HG03565 (cell line): ENCODE measurements around the gene S100A7A.

Experiments
- ATAC-seq: cut with Tn5 transposase; IDR thresholded peaks from one replicate; pipeline ENCODE4 v1.9.1; 2021; ENCODE audit warnings: mild to moderate bottlenecking, moderate library complexity; ENCODE audit not compliant: unreplicated experiment

The S100A7A gene

DNA sequence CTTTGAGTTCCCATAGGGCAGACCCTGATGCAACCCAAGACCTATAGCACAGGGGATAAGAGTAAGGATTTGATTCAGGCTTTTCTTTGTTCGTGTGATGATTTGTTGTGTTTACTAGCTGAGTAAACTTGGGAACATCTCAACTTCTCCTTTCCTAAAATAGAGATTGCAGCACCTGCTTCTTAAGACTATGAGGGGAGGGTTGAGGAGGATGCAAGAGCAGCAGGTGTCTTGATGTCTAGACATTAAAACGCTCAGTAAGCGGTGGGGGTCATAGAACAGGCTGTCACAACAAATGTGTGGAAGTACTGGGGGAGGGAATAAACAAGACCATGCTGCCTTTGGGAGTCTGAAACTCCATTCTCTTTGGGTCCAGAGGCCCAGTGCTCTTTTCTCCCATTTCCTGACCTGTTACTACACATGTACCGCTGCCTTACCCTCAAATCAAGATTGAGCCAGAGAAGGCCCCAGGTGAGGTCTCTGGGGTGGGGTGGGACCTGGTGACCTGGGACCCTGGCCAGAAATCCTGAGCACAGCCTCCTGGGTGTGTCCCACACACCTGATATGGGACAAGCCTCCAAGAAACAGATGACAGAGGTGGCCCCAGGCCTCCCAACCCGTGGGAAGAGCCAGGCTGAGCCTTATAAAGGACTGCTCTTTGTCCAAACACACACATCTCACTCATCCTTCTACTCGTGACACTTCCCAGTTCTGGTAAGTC, at the start of gene S100A7A:
Gene S100A7A (plus strand): TSS at position 671 of the 721 bp plus-strand sequence. CDS start 1,563 bp downstream, outside the sequence.
- no peak for ATAC-seq

- ATAC-seq: no peak
Measured at GRCh38 chr1:153367090-153367489, 49.2 kb upstream of the S100A7A start.

GRCh38 chr1:153368495-153368894, 47.8 kb upstream of the S100A7A start:
- ATAC-seq: no peak

DNA sequence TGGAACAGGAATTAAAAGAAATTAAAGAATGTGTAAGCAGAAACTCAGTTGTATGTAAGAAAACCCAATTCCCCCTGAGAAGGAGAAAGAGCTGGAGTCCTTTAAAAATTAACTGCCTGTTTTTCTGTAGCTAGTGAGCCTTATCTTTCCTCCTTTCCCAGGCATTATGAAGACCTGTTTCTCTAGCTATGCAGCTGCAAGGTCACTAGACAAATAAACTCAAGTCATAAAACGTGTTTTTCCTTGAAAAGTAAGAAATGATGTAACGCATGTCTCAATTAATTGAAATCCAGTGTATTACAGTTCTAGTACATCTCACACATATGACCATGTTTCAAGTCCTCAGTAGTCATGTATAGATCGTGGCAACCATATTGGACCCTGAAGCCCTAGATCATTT, 46.2 kb upstream of the S100A7A start:
- no peak for ATAC-seq

DNA sequence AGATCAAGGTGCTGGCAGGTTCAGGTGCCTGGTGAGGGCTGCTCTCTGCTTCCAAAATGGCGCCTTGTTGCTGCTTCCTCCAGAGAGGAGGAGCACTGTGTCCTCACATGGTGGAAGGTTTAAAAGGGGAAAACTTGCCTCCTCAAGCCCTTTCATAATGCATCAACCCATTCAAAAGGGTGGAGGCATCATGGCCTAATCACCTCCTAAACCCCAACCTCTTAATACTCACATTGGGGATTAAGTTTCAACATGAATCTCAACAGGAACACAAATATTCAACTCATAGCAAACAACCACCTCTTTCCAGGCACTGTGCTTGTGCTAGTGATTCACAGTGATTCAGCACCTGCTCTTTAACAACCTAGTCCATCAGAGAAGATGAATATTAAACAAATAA, 45.1 kb upstream of the S100A7A start:
- no peak for ATAC-seq

- no peak for ATAC-seq
Measured at GRCh38 chr1:153372571-153372970, 43.7 kb upstream of the S100A7A start.

DNA sequence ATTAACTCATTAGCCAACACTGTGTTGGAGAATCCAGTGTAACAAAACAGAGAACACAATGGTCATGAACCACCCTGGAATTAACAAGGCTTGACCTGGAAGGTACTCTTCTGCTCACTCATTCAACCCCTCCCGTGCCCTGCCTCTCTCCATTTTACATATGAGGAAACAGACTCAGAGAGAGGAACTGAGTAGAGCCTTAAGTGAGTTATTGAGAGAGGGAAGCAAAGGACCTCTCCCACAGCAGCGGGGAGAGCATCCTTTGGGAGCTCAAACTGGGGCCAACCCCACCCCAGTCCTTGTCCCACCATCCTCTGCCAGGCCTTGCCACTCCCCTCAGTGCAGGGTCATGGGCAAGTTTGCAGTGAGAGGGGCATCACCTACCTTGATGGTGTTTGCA, 42.2 kb upstream of the S100A7A start:
- ATAC-seq: no peak

GRCh38 chr1:153375511-153375910, 40.8 kb upstream of the S100A7A start, which contains the start of gene S100A12:
TSS of gene S100A12 (minus strand) at chr1:153375621. CDS start at chr1:153374592, 1,029 bp downstream.
- ATAC-seq: no peak

- ATAC-seq: no peak
Measured at GRCh38 chr1:153379591-153379990, 36.7 kb upstream of the S100A7A start.

- ATAC-seq: no peak
Measured at GRCh38 chr1:153380711-153381110, 35.6 kb upstream of the S100A7A start.

DNA sequence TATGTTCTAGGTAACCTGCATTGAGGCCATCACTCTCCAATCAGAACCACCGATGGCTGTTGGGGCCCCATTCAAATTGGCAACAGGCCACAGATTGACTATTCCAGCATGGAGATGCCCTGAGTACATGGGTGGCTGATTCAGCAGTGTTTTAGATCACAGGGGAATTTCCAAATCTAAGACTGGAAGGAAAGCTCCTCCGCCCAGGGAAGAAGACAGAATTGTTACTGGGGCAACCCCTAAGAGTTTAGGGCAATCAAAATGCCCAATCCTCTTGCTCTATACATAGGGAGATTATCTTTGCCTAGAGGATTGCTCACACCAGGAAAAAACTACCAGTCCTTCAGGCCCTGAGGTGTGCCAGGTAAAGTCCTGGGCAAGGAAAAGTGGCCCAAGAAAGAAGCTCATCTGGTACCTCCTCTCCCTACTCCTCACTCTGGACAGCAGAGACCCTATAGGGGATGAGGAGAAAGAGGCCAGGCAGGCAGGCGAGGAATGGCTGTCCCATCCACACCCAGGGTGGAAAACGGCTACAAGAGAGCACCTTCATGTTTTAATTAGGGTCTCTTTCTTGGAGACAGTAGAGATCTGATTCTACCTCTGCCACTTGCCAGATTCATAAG, 31.3 kb upstream of the S100A7A start:
- ATAC-seq: no peak

GRCh38 chr1:153386500-153386901, 29.8 kb upstream of the S100A7A start:
- no peak for ATAC-seq

GRCh38 chr1:153387001-153387400, 29.3 kb upstream of the S100A7A start:
- no peak for ATAC-seq

DNA sequence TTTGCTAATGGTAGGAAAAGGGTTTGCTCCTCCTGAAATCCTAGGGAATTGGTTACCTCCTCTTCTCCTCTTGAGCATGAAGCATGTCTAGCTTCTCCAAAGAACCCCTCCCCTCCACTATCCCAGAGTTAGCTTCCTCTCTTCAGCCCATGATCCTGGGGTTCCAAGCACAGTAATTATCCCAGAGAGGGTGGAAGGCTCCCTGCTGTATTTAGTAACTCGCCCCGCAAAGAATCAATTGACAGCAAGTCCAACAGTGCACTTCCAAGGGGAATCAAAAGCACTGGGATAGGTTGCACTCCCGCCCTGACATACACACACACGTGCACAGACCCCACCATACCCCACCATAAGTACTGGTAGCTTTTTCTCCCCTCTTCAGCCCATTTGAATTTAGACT, 28.5 kb upstream of the S100A7A start:
- no peak for ATAC-seq

- ATAC-seq: no peak
Measured at GRCh38 chr1:153389401-153389800, 26.9 kb upstream of the S100A7A start.

DNA sequence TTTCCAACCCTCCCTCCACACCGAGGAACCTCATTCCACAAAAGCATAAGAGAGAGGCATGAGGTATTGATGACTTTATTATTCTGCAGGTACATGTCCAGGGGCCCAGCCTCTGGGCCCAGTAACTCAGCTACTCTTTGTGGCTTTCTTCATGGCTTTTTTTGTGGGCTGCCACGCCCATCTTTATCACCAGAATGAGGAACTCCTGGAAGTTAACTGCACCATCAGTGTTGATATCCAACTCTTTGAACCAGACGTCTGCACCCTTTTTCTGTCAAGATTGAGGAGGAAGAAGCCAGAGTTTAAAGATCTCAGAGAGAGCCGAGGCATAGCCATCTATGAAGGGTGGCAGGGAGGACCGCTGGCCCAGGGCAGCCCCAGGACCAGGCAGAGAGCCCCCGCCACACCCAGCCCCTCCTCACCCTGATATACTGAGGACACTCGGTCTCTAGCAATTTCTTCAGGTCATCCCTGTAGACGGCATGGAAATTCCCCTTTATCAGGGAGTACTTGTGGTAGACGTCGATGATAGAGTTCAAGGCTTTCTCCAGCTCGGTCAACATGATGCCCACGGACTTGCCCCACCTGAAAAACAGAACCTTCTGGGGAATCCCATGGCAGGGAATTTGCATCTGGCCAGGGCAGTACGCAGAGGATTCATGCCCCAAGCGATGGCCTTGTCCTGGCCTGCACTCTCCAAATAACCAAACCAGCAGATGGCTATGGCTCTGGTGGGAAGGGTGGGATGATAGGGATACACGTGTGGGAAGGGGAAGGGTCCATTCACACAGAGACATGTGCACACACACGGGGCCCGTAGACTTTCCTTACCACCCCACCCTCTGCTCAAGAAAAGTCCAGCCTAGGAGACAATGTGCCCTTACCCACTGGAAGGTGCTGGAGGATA, 26.1 kb upstream of the S100A7A start:
- no peak for ATAC-seq

- ATAC-seq: no peak
Measured at GRCh38 chr1:153390938-153391710, 25.2 kb upstream of the S100A7A start, which contains the start of gene S100A8. TSS of gene S100A8 (minus strand) at chr1:153391073. CDS start at chr1:153390535, 538 bp downstream.

- ATAC-seq: no peak
Measured at GRCh38 chr1:153392258-153392657, 24.1 kb upstream of the S100A7A start.

DNA sequence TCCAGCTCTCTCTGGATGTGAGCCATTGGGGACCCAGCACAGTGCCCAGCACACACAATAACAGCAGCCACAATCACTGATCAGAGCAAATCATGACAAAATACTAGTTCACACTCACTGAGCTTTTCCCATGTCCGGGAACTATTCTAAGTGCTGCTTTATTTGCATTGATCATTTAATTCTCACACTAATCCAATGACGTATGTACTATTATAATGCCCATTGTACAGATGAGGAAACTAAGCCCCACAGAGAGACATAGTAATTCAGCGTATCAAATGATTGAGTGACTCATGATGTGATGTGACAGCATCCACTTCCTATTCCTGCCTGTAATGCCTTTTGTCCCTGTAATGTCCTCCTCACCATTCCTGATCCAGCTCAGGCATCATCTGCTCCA, 23.5 kb upstream of the S100A7A start:
- no peak for ATAC-seq

GRCh38 chr1:153393926-153394325, 22.4 kb upstream of the S100A7A start:
- ATAC-seq: no peak

- no peak for ATAC-seq
Measured at GRCh38 chr1:153394391-153394790, 21.9 kb upstream of the S100A7A start.
